Loucy (cell line): Measurements from ENCODE around the gene NPHP4.

Experiments
- H2AFZ ChIP-seq: fragments of 200-600 bp; sonication (generic); 2 replicates; pipeline ENCODE4 v1.6.0; 2016; ENCODE audit warnings: antibody characterized with exemption, mild to moderate bottlenecking, low read length, moderate library complexity
- H3F3A ChIP-seq: fragments of 200-600 bp; 2 replicates; pipeline ENCODE4 v1.6.0; 2016; ENCODE audit warnings: antibody characterized with exemption, low read depth, mild to moderate bottlenecking
- H3K27me3 ChIP-seq: fragments of 200-600 bp; sonication (generic); 2 replicates; pipeline ENCODE4 v1.6.1; 2014; ENCODE audit warnings: low read length, mild to moderate bottlenecking; ENCODE audit not compliant: insufficient read depth, poor library complexity, severe bottlenecking
- H3K36me3 ChIP-seq: fragments of 200-600 bp; sonication (generic); 2 replicates; pipeline ENCODE4 v1.6.1; 2016; ENCODE audit warnings: low read length; ENCODE audit not compliant: insufficient read depth
- H3K4me1 ChIP-seq: fragments of 200-600 bp; sonication (generic); 2 replicates; pipeline ENCODE4 v1.5.1; 2014; ENCODE audit warnings: low read length, mild to moderate bottlenecking; ENCODE audit not compliant: insufficient read depth, poor library complexity, severe bottlenecking
- H3K4me2 ChIP-seq: fragments of 200-600 bp; sonication (generic); 2 replicates; pipeline ENCODE4 v1.6.0; 2014; ENCODE audit warnings: antibody characterized with exemption, low read length, low read depth, mild to moderate bottlenecking; ENCODE audit not compliant: poor library complexity, severe bottlenecking
- H3K4me3 ChIP-seq: fragments of 200-600 bp; sonication (generic); 2 replicates; pipeline ENCODE4 v1.5.1; 2014; ENCODE audit warnings: low read length, mild to moderate bottlenecking, mixed read lengths; ENCODE audit not compliant: poor library complexity, severe bottlenecking
- H3K79me2 ChIP-seq: fragments of 200-600 bp; sonication (generic); 2 replicates; pipeline ENCODE4 v1.6.1; 2014; ENCODE audit warnings: low read length; ENCODE audit not compliant: insufficient read depth
- H3K9ac ChIP-seq: fragments of 200-600 bp; sonication (generic); 2 replicates; pipeline ENCODE4 v1.6.0; 2014; ENCODE audit warnings: mild to moderate bottlenecking, low read depth, low read length, moderate library complexity; ENCODE audit not compliant: poor library complexity, severe bottlenecking
- H3K9me2 ChIP-seq: fragments of 200-600 bp; sonication (generic); replicated peaks from 2 replicates; pipeline ENCODE4 v1.6.1; 2016; ENCODE audit warnings: low read depth, low read length, mixed read lengths
- H3K9me3 ChIP-seq: fragments of 200-600 bp; sonication (generic); 2 replicates; pipeline ENCODE4 v1.6.1; 2014; ENCODE audit warnings: mild to moderate bottlenecking, antibody characterized with exemption, low read length, low read depth; ENCODE audit not compliant: insufficient read depth
- H4K20me1 ChIP-seq: fragments of 200-600 bp; sonication (generic); 2 replicates; pipeline ENCODE4 v1.6.0; 2014; ENCODE audit warnings: antibody characterized with exemption, low read length, mild to moderate bottlenecking; ENCODE audit not compliant: insufficient read depth, poor library complexity, severe bottlenecking
- EZH2phosphoT487 ChIP-seq: fragments of 200-600 bp; IDR thresholded peaks from 2 replicates; pipeline ENCODE4 v1.6.1; 2018; ENCODE audit warnings: antibody characterized with exemption, mild to moderate bottlenecking, moderate library complexity, borderline replicate concordance
- TF ChIP-seq, protein P1 (sequence below): fragments of 200-600 bp; sonication (generic); conservative IDR thresholded peaks from 2 replicates; pipeline ENCODE4 v1.5.1; 2014; ENCODE audit warnings: mild to moderate bottlenecking, antibody characterized with exemption, low read length

Gene NPHP4

DNA sequence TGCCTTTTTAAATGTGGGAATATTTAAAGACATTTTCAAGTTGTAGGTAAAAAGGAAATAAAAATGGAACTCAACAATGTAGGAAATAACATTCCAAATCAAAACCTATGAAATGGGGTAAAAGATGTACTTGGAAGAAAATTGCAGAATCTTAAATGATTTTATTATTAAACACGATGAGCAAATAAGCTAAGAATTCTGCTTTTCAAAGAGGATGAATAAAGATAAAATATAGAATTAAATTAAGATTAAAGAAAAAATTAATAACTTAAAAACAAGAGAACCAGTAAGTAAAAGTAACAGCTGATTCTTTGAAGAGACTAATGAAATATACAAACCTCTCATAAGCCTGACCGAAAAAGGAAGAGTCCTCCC, 74.0 kb downstream of the NPHP4 start:
- no peak overlapping the region for H3K4me3 ChIP-seq
- no peaks in the 10 kb centered on the region for H4K20me1 ChIP-seq
- no peak overlapping the region for H3K4me2 ChIP-seq
- H3K79me2 ChIP-seq: no peaks in the 10 kb centered on the region
- H3K27me3 ChIP-seq: no peaks in the 10 kb centered on the region
- no peaks in the 10 kb centered on the region for H3K9me3 ChIP-seq
- H3K9ac ChIP-seq: no peak overlapping the region
- TF ChIP-seq, protein P1, sequence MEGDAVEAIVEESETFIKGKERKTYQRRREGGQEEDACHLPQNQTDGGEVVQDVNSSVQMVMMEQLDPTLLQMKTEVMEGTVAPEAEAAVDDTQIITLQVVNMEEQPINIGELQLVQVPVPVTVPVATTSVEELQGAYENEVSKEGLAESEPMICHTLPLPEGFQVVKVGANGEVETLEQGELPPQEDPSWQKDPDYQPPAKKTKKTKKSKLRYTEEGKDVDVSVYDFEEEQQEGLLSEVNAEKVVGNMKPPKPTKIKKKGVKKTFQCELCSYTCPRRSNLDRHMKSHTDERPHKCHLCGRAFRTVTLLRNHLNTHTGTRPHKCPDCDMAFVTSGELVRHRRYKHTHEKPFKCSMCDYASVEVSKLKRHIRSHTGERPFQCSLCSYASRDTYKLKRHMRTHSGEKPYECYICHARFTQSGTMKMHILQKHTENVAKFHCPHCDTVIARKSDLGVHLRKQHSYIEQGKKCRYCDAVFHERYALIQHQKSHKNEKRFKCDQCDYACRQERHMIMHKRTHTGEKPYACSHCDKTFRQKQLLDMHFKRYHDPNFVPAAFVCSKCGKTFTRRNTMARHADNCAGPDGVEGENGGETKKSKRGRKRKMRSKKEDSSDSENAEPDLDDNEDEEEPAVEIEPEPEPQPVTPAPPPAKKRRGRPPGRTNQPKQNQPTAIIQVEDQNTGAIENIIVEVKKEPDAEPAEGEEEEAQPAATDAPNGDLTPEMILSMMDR: no peak
- no peak for TF ChIP-seq EZH2phosphoT487
- H2AFZ ChIP-seq: no peak overlapping the region
- no peaks in the 10 kb centered on the region for H3F3A ChIP-seq
- no peaks in the 10 kb centered on the region for H3K9me2 ChIP-seq
- H3K36me3 ChIP-seq: no peaks in the 10 kb centered on the region; the same call in 1 of the 2 replicates
- no peaks in the 10 kb centered on the region for H3K4me1 ChIP-seq

GRCh38 chr1:5917591-5918274, 74.5 kb downstream of the NPHP4 start:
- Histone ChIP-seq H3K4me2 (no peak overlapping the region), H3F3A (no peaks in the 10 kb centered on the region), H3K9ac (no peak overlapping the region), H3K79me2 (no peaks in the 10 kb centered on the region), H4K20me1 (no peaks in the 10 kb centered on the region), H3K4me1 (no peaks in the 10 kb centered on the region), H3K9me2 (no peaks in the 10 kb centered on the region), H3K4me3 (no peak overlapping the region), H3K27me3 (no peaks in the 10 kb centered on the region), H3K36me3 (no peaks in the 10 kb centered on the region), H3K9me3 (no peaks in the 10 kb centered on the region), H2AFZ (no peak overlapping the region)
- TF ChIP-seq EZH2phosphoT487: no peak

GRCh38 chr1:5917281-5917590, 75.0 kb downstream of the NPHP4 start:
- no peak overlapping the region for H3K4me2 ChIP-seq
- no peak overlapping the region for H3K9ac ChIP-seq
- no peaks in the 10 kb centered on the region for H4K20me1 ChIP-seq
- no peaks in the 10 kb centered on the region for H3K9me3 ChIP-seq
- no peak overlapping the region for H3K4me3 ChIP-seq
- no peaks in the 10 kb centered on the region for H3K9me2 ChIP-seq
- TF ChIP-seq, protein P1: no peak
- no peak for TF ChIP-seq EZH2phosphoT487
- no peaks in the 10 kb centered on the region for H3F3A ChIP-seq
- no peaks in the 10 kb centered on the region for H3K4me1 ChIP-seq
- no peak overlapping the region for H2AFZ ChIP-seq
- H3K36me3 ChIP-seq: no peaks in the 10 kb centered on the region
- no peaks in the 10 kb centered on the region for H3K79me2 ChIP-seq
- no peaks in the 10 kb centered on the region for H3K27me3 ChIP-seq

- no peaks in the 10 kb centered on the region for H3K9me3 ChIP-seq
- H3K9ac ChIP-seq: no peak overlapping the region
- no peaks in the 10 kb centered on the region for H4K20me1 ChIP-seq
- no peaks in the 10 kb centered on the region for H3K27me3 ChIP-seq
- H3K9me2 ChIP-seq: no peaks in the 10 kb centered on the region
- TF ChIP-seq, protein P1: no peak
- no peak for TF ChIP-seq EZH2phosphoT487
- no peaks in the 10 kb centered on the region for H3F3A ChIP-seq
- no peaks in the 10 kb centered on the region for H3K36me3 ChIP-seq
- H2AFZ ChIP-seq: no peak overlapping the region
- H3K79me2 ChIP-seq: no peaks in the 10 kb centered on the region
- no peak overlapping the region for H3K4me2 ChIP-seq
- no peak overlapping the region for H3K4me3 ChIP-seq
- no peaks in the 10 kb centered on the region for H3K4me1 ChIP-seq
Observed at GRCh38 chr1:5916572-5917280, 75.5 kb downstream of the NPHP4 start.
